ENCODE measurements around the gene CRBN.

Gene CRBN

GRCh38 chr3:3184876-3185275 is 5.4 kb upstream of the CRBN start:
- no CpG with 5 or more reads among the region's 2 CpGs for WGBS (ENCODE audit: extremely low coverage, insufficient coverage, insufficient read length)
- Histone ChIP-seq H3K4me2 (ENCODE audit: low read length) (no peak overlapping the region), H3K79me1 (ENCODE audit: low read length) (no peaks in the 10 kb centered on the region), H2AFZ (ENCODE audit: insufficient read depth, low read length, poor library complexity) (no peak overlapping the region), H3K4me1 (ENCODE audit: control insufficient read depth in 1 of 2, insufficient read depth in 2 of 2, low read length in 2 of 2) (no peaks in the 10 kb centered on the region), H3K23ac (ENCODE audit: low read length) (no peak overlapping the region), H3K14ac (ENCODE audit: low read length) (no peak overlapping the region), H4K91ac (ENCODE audit: low read depth, low read length) (no peak overlapping the region), H3K36me3 (ENCODE audit: control insufficient read depth in 1 of 2, insufficient read depth in 2 of 2, low read length in 2 of 2) (no peaks in the 10 kb centered on the region), H4K12ac (ENCODE audit: low read depth, low read length) (no peak overlapping the region), H3K9ac (ENCODE audit: low read length) (no peak overlapping the region), H3K4me3 (ENCODE audit: low read depth, low read length) (no peak overlapping the region), H3K27ac (ENCODE audit: low read depth, low read length) (no peak overlapping the region), H2BK12ac (ENCODE audit: low read length) (no peak overlapping the region), H3K27me3 (ENCODE audit: insufficient read depth, low read length) (peaks cover 2% of the 10 kb centered on the region), H3K18ac (ENCODE audit: low read length) (no peak overlapping the region), H3K9me3 (ENCODE audit: insufficient read depth, low read depth, low read length) (no peaks in the 10 kb centered on the region), H4K8ac (ENCODE audit: low read depth, low read length) (no peak overlapping the region), H2BK5ac (ENCODE audit: low read depth, low read length, poor library complexity) (no peak overlapping the region), H3K4ac (ENCODE audit: low read depth, low read length) (no peak overlapping the region), H2BK120ac (ENCODE audit: insufficient read depth, low read length, poor library complexity) (no peak overlapping the region), H3K79me2 (ENCODE audit: control insufficient read depth, insufficient read depth, low read length, poor library complexity) (no peaks in the 10 kb centered on the region), H2AK5ac (ENCODE audit: low read length) (no peak overlapping the region)
- DNase-seq, result no peak

- H2AK5ac ChIP-seq (ENCODE audit: low read length), result no peak overlapping the region
- no peaks in the 10 kb centered on the region for H3K27me3 ChIP-seq (ENCODE audit: insufficient read depth, low read length)
- no peak overlapping the region for H3K4me3 ChIP-seq (ENCODE audit: low read depth, low read length)
- H2AFZ ChIP-seq (ENCODE audit: insufficient read depth, low read length, poor library complexity), result no peak overlapping the region
- no peak overlapping the region for H4K12ac ChIP-seq (ENCODE audit: low read depth, low read length)
- H3K9me3 ChIP-seq (ENCODE audit: insufficient read depth, low read depth, low read length), result no peaks in the 10 kb centered on the region
- no peak overlapping the region for H3K18ac ChIP-seq (ENCODE audit: low read length)
- no peaks in the 10 kb centered on the region for H3K79me1 ChIP-seq (ENCODE audit: low read length)
- H2BK12ac ChIP-seq (ENCODE audit: low read length), result no peak overlapping the region
- peaks cover 0 to 5% of the 10 kb centered on the region in 2 experiments for H3K4me1 ChIP-seq (ENCODE audit: control insufficient read depth in 1 of 2, insufficient read depth in 2 of 2, low read length in 2 of 2)
- WGBS (ENCODE audit: extremely low coverage, insufficient coverage, insufficient read length), result no CpG with 5 or more reads among the region's 9 CpGs
- H3K36me3 ChIP-seq (ENCODE audit: control insufficient read depth in 1 of 2, insufficient read depth in 2 of 2, low read length in 2 of 2), result no peaks in the 10 kb centered on the region
- H2BK5ac ChIP-seq (ENCODE audit: low read depth, low read length, poor library complexity), result no peak overlapping the region
- H3K79me2 ChIP-seq (ENCODE audit: control insufficient read depth, insufficient read depth, low read length, poor library complexity), result no peaks in the 10 kb centered on the region
- H3K4me2 ChIP-seq (ENCODE audit: low read length), result no peak overlapping the region
- H4K91ac ChIP-seq (ENCODE audit: low read depth, low read length), result no peak overlapping the region
- no peak overlapping the region for H4K8ac ChIP-seq (ENCODE audit: low read depth, low read length)
- peak in 1 of 2 donors; percentile 45 for DNase-seq
- H3K23ac ChIP-seq (ENCODE audit: low read length), result no peak overlapping the region
- no peak overlapping the region for H3K14ac ChIP-seq (ENCODE audit: low read length)
- no peak overlapping the region for H3K9ac ChIP-seq (ENCODE audit: low read length)
- H2BK120ac ChIP-seq (ENCODE audit: insufficient read depth, low read length, poor library complexity), result no peak overlapping the region
- no peak overlapping the region for H3K4ac ChIP-seq (ENCODE audit: low read depth, low read length)
- H3K27ac ChIP-seq (ENCODE audit: low read depth, low read length), result no peak overlapping the region
Observed at GRCh38 chr3:3180456-3180855, 965 bp upstream of the CRBN start.

GRCh38 chr3:3178498-3179328 is 778 bp downstream of the CRBN start:
- no peak overlapping the region for H4K12ac ChIP-seq (ENCODE audit: low read depth, low read length)
- no peak overlapping the region for H2AFZ ChIP-seq (ENCODE audit: insufficient read depth, low read length, poor library complexity)
- no peak overlapping the region for H3K27ac ChIP-seq (ENCODE audit: low read depth, low read length)
- no peak overlapping the region for H2BK12ac ChIP-seq (ENCODE audit: low read length)
- peak overlapping the region; percentile 13 for H3K4ac ChIP-seq (ENCODE audit: low read depth, low read length)
- no peaks in the 10 kb centered on the region for H3K79me1 ChIP-seq (ENCODE audit: low read length)
- no peaks in the 10 kb centered on the region for H3K79me2 ChIP-seq (ENCODE audit: control insufficient read depth, insufficient read depth, low read length, poor library complexity)
- peak overlapping the region; percentile 99 for H3K4me3 ChIP-seq (ENCODE audit: low read depth, low read length)
- H3K14ac ChIP-seq (ENCODE audit: low read length), result no peak overlapping the region
- no peak overlapping the region for H4K91ac ChIP-seq (ENCODE audit: low read depth, low read length)
- no peaks in the 10 kb centered on the region for H3K9me3 ChIP-seq (ENCODE audit: insufficient read depth, low read depth, low read length)
- DNase-seq, result peak in 1 of 2 donors; percentile 7
- no peak overlapping the region for H2BK120ac ChIP-seq (ENCODE audit: insufficient read depth, low read length, poor library complexity)
- no peak overlapping the region for H2BK5ac ChIP-seq (ENCODE audit: low read depth, low read length, poor library complexity)
- H3K4me2 ChIP-seq (ENCODE audit: low read length), result peak overlapping the region; percentile 90
- no peak overlapping the region for H3K18ac ChIP-seq (ENCODE audit: low read length)
- no peak overlapping the region for H3K23ac ChIP-seq (ENCODE audit: low read length)
- peak overlapping the region; percentile 79 for H4K8ac ChIP-seq (ENCODE audit: low read depth, low read length)
- H2AK5ac ChIP-seq (ENCODE audit: low read length), result no peak overlapping the region
- no peaks in the 10 kb centered on the region for H3K27me3 ChIP-seq (ENCODE audit: insufficient read depth, low read length)
- peaks cover 3 to 4% of the 10 kb centered on the region in 2 experiments for H3K36me3 ChIP-seq (ENCODE audit: control insufficient read depth in 1 of 2, insufficient read depth in 2 of 2, low read length in 2 of 2)
- WGBS (ENCODE audit: extremely low coverage, insufficient coverage, insufficient read length), result no CpG with 5 or more reads among the region's 16 CpGs
- peaks cover 0 to 5% of the 10 kb centered on the region in 2 experiments for H3K4me1 ChIP-seq (ENCODE audit: control insufficient read depth in 1 of 2, insufficient read depth in 2 of 2, low read length in 2 of 2)
- H3K9ac ChIP-seq (ENCODE audit: low read length), result peak overlapping the region; percentile 88

- no peaks in the 10 kb centered on the region for H3K79me2 ChIP-seq (ENCODE audit: control insufficient read depth, insufficient read depth, low read length, poor library complexity)
- H2AFZ ChIP-seq (ENCODE audit: insufficient read depth, low read length, poor library complexity), result no peak overlapping the region
- no peak overlapping the region for H4K8ac ChIP-seq (ENCODE audit: low read depth, low read length)
- peak in 1 of 2 donors; percentile 49 for DNase-seq
- no peak overlapping the region for H4K12ac ChIP-seq (ENCODE audit: low read depth, low read length)
- H4K91ac ChIP-seq (ENCODE audit: low read depth, low read length), result no peak overlapping the region
- H3K4me3 ChIP-seq (ENCODE audit: low read depth, low read length), result no peak overlapping the region
- no peaks in the 10 kb centered on the region for H3K79me1 ChIP-seq (ENCODE audit: low read length)
- H2AK5ac ChIP-seq (ENCODE audit: low read length), result no peak overlapping the region
- peak overlapping the region; percentile 39 for H3K4me2 ChIP-seq (ENCODE audit: low read length)
- H2BK120ac ChIP-seq (ENCODE audit: insufficient read depth, low read length, poor library complexity), result no peak overlapping the region
- no CpG with 5 or more reads among the region's 10 CpGs for WGBS (ENCODE audit: extremely low coverage, insufficient coverage, insufficient read length)
- no peak overlapping the region for H3K27ac ChIP-seq (ENCODE audit: low read depth, low read length)
- no peaks in the 10 kb centered on the region for H3K27me3 ChIP-seq (ENCODE audit: insufficient read depth, low read length)
- no peak overlapping the region for H3K23ac ChIP-seq (ENCODE audit: low read length)
- H3K36me3 ChIP-seq (ENCODE audit: control insufficient read depth in 1 of 2, insufficient read depth in 2 of 2, low read length in 2 of 2), result peaks cover 5 to 6% of the 10 kb centered on the region in 2 experiments
- no peak overlapping the region for H2BK5ac ChIP-seq (ENCODE audit: low read depth, low read length, poor library complexity)
- no peak overlapping the region for H2BK12ac ChIP-seq (ENCODE audit: low read length)
- H3K18ac ChIP-seq (ENCODE audit: low read length), result no peak overlapping the region
- H3K9me3 ChIP-seq (ENCODE audit: insufficient read depth, low read depth, low read length), result no peaks in the 10 kb centered on the region
- H3K9ac ChIP-seq (ENCODE audit: low read length), result no peak overlapping the region
- no peak overlapping the region for H3K14ac ChIP-seq (ENCODE audit: low read length)
- H3K4ac ChIP-seq (ENCODE audit: low read depth, low read length), result no peak overlapping the region
- peaks cover 0 to 5% of the 10 kb centered on the region in 2 experiments for H3K4me1 ChIP-seq (ENCODE audit: control insufficient read depth in 1 of 2, insufficient read depth in 2 of 2, low read length in 2 of 2)
Observed at GRCh38 chr3:3177861-3178497, 1.5 kb downstream of the CRBN start.
